CD14-positive monocyte (primary cell): Measurements from ENCODE around the gene PRKCQ. TPM values are rescaled to one million over a fixed set of nuclear protein-coding genes. Genes with fewer than 3 reads are reported as not detected.
A peak's percentile ranks its signal among the peaks of the same experiment; 100 is the strongest.

Source experiments
- DNase-seq, 3 donors: peaks; one replicate each; pipeline ENCODE4 v3.0.0-alpha.2; 2011 to 2022
- H2AFZ ChIP-seq: 2 replicates; pipeline ENCODE4 v1.6.0; 2012; ENCODE audit warnings: mild to moderate bottlenecking, low read depth, low read length, inconsistent platforms; ENCODE audit not compliant: insufficient read depth, poor library complexity, severe bottlenecking
- H3K27ac ChIP-seq, 2 donors: 1 replicate in 1 of 2; 2 replicates in 1 of 2; pipeline ENCODE4 v1.5.1; 2012 to 2013; ENCODE audit warnings: low read length in 2 of 2, control low read depth in 1 of 2, inconsistent platforms in 1 of 2, low read depth in 1 of 2, mild to moderate bottlenecking in 1 of 2
- H3K27me3 ChIP-seq, 2 donors: one replicate each; pipeline versions ENCODE4 v1.6.0 to v1.6.1; 2011 to 2013; ENCODE audit warnings: low read length in 2 of 2; ENCODE audit not compliant: control insufficient read depth in 2 of 2, insufficient read depth in 2 of 2
- H3K36me3 ChIP-seq, 2 donors: replicated peaks in 1 of 2; 1 replicate in 1 of 2; 2 replicates in 1 of 2; pipeline versions ENCODE4 v1.5.1 to v1.6.1; 2012 to 2013; ENCODE audit warnings: low read length in 2 of 2, control low read depth in 1 of 2, inconsistent platforms in 1 of 2, mild to moderate bottlenecking in 1 of 2; ENCODE audit not compliant: insufficient read depth in 2 of 2, control insufficient read depth in 1 of 2
- H3K4me1 ChIP-seq, 2 donors: 1 replicate in 1 of 2; 2 replicates in 1 of 2; pipeline versions ENCODE4 v1.5.1 to v1.6.1; 2012 to 2013; ENCODE audit warnings: low read length in 2 of 2, control low read depth in 1 of 2, inconsistent platforms in 1 of 2, mild to moderate bottlenecking in 1 of 2, moderate library complexity in 1 of 2; ENCODE audit not compliant: insufficient read depth in 2 of 2, control insufficient read depth in 1 of 2
- H3K4me2 ChIP-seq: replicated peaks from 2 replicates; pipeline ENCODE3; 2012; ENCODE audit warnings: low read length, moderate library complexity, mild to moderate bottlenecking; ENCODE audit not compliant: poor library complexity, severe bottlenecking; ENCODE audit errors: extremely low read depth
- H3K4me3 ChIP-seq, 3 experiments: fragments of 200-600 bp in 1 of 3; sonication (generic) in 1 of 3; replicated peaks in 1 of 3; 1 replicate in 2 of 3; 2 replicates in 1 of 3; pipeline ENCODE4 v1.5.1; 2011 to 2013; ENCODE audit warnings: low read length in 3 of 3, mild to moderate bottlenecking in 3 of 3, control low read depth in 2 of 3, low read depth in 2 of 3, inconsistent platforms in 1 of 3, moderate library complexity in 1 of 3
- H3K79me2 ChIP-seq: 2 replicates; pipeline ENCODE4 v1.6.0; 2012; ENCODE audit warnings: mild to moderate bottlenecking, control low read depth, inconsistent platforms, low read length, moderate library complexity; ENCODE audit not compliant: insufficient read depth
- H3K9ac ChIP-seq: 2 replicates; pipeline ENCODE4 v1.6.0; 2017; ENCODE audit warnings: low read length, mild to moderate bottlenecking; ENCODE audit not compliant: insufficient read depth, poor library complexity, severe bottlenecking
- H3K9me3 ChIP-seq, 2 donors: replicated peaks in 1 of 2; 1 replicate in 1 of 2; 2 replicates in 1 of 2; pipeline versions ENCODE4 v1.5.1 to v1.6.1; 2012 to 2013; ENCODE audit warnings: low read length in 2 of 2, control low read depth in 1 of 2; ENCODE audit not compliant: control insufficient read depth in 1 of 2, insufficient read depth in 1 of 2
- H4K20me1 ChIP-seq: 2 replicates; pipeline ENCODE4 v1.6.0; 2012; ENCODE audit warnings: mild to moderate bottlenecking, low read length, control low read depth, moderate library complexity; ENCODE audit not compliant: insufficient read depth
- H3K27ac Mint-ChIP-seq, 7 donors: one replicate each; pipeline ENCODE4 v1.8.0; 2020; ENCODE audit warnings: mild to moderate bottlenecking in 7 of 7, mixed read lengths in 7 of 7, moderate library complexity in 6 of 7, inconsistent platforms in 2 of 7
- H3K27me3 Mint-ChIP-seq, 3 donors: one replicate each; pipeline ENCODE4 v1.8.0; 2021 to 2022; ENCODE audit warnings: low read depth in 3 of 3, mild to moderate bottlenecking in 3 of 3, mixed read lengths in 3 of 3, moderate library complexity in 3 of 3, inconsistent platforms in 1 of 3
- H3K36me3 Mint-ChIP-seq, 2 donors: one replicate each; pipeline ENCODE4 v1.8.0; 2020; ENCODE audit warnings: mixed read lengths in 2 of 2, inconsistent platforms in 1 of 2, mild to moderate bottlenecking in 1 of 2
- H3K4me1 Mint-ChIP-seq: one replicate; pipeline ENCODE4 v1.8.0; 2020; ENCODE audit warnings: mild to moderate bottlenecking, mixed read lengths
- H3K4me3 Mint-ChIP-seq, 2 donors: one replicate each; pipeline ENCODE4 v1.8.0; 2020; ENCODE audit warnings: mild to moderate bottlenecking in 2 of 2, mixed read lengths in 2 of 2, moderate library complexity in 1 of 2
- H3K9me3 Mint-ChIP-seq, 7 donors: one replicate each; pipeline ENCODE4 v1.8.0; 2020 to 2022; ENCODE audit warnings: mixed read lengths in 7 of 7, mild to moderate bottlenecking in 6 of 7, moderate library complexity in 6 of 7, inconsistent platforms in 2 of 7
- CTCF ChIP-seq: fragments of 200-600 bp; IDR thresholded peaks from one replicate; pipeline ENCODE4 v1.8.0; 2022; ENCODE audit warnings: antibody characterized with exemption, mild to moderate bottlenecking
- WGBS: methylation state at CpG from one replicate; pipeline ENCODE4 v1.1.5; 2013; ENCODE audit warnings: missing lambda C conversion rate; ENCODE audit not compliant: insufficient coverage; 5-methylcytosine and 5-hydroxymethylcytosine counted together
- intact Hi-C, 2 donors: fragments of 100-400 bp; cut with micrococcal nuclease; formaldehyde crosslinking; loops; one replicate each; pipeline versions ENCODE4 v1.15.0 to v1.15.1; 2023
- polyA plus RNA-seq, 3 donors: library from polyadenylated mRNA; depleted of rRNA in 1 of 3; unstranded in 2 of 3; stranded (reverse) in 1 of 3; fragments of 300-500 nt in 2 of 3; fragments of >200 nt in 1 of 3; fragmentation: Illumina TruSeq in 2 of 3; gene quantifications; 1 replicate in 2 of 3; 2 replicates in 1 of 3; pipeline ENCODE4 v1.2.3, GENCODE V29; 2012 to 2021

The PRKCQ gene
- polyA plus RNA-seq, 3 donors, result 0.01 to 0.29 (median 0.09) TPM

GRCh38 chr10:6514844-6515780, 65.0 kb downstream of the PRKCQ start:
- peak overlapping the region in 6 of 7 donors; percentile 46 to 81 (median 62) for H3K27ac Mint-ChIP-seq
- no peak overlapping the region for H3K4me3 Mint-ChIP-seq
- Histone ChIP-seq H3K4me2 (peak overlapping the region; percentile 24), H3K9me3 (peaks cover 11 to 14% of the 10 kb centered on the region in 2 donors), H3K4me1 (peaks cover 20 to 21% of the 10 kb centered on the region in 2 donors), H2AFZ (no peak overlapping the region), H3K79me2 (no peaks in the 10 kb centered on the region), H3K27me3 (no peaks in the 10 kb centered on the region), H3K27ac (peak overlapping the region in 1 of 2 donors; percentile 46), H3K4me3 (peak overlapping the region in 1 of 3 experiments; percentile 19), H3K9ac (no peak overlapping the region), H3K36me3 (peaks cover 0 to 7% of the 10 kb centered on the region in 2 donors), H4K20me1 (no peaks in the 10 kb centered on the region)
- peaks cover 4 to 5% of the 10 kb centered on the region in 2 donors for H3K36me3 Mint-ChIP-seq
- 79% methylated on average over 8 of the region's 15 CpGs for WGBS
- peaks cover 47% of the 10 kb centered on the region for H3K4me1 Mint-ChIP-seq
- TF ChIP-seq CTCF, result no peak
- peaks cover 4 to 17% (median 11%) of the 10 kb centered on the region in 7 donors for H3K9me3 Mint-ChIP-seq
- H3K27me3 Mint-ChIP-seq, result peaks cover 0 to 1% (median 0%) of the 10 kb centered on the region in 3 donors
- peak; percentile 71 to 75 (median 73) for DNase-seq
- intact Hi-C loops, result no loop called here

GRCh38 chr10:6514180-6514579, 65.9 kb downstream of the PRKCQ start:
- no peaks in the 10 kb centered on the region for H3K27me3 ChIP-seq
- no peak overlapping the region for H3K4me2 ChIP-seq
- H3K36me3 Mint-ChIP-seq, result peaks cover 4 to 5% of the 10 kb centered on the region in 2 donors
- H3K4me1 ChIP-seq, result peaks cover 20 to 21% of the 10 kb centered on the region in 2 donors
- peaks cover 4 to 17% (median 11%) of the 10 kb centered on the region in 7 donors for H3K9me3 Mint-ChIP-seq
- H3K36me3 ChIP-seq, result peaks cover 0 to 7% of the 10 kb centered on the region in 2 donors
- no peaks in the 10 kb centered on the region for H3K79me2 ChIP-seq
- H2AFZ ChIP-seq, result no peak overlapping the region
- H4K20me1 ChIP-seq, result no peaks in the 10 kb centered on the region
- H3K4me3 Mint-ChIP-seq, result no peak overlapping the region
- H3K9me3 ChIP-seq, result peaks cover 11 to 14% of the 10 kb centered on the region in 2 donors
- 93% methylated on average over 3 of the region's 7 CpGs for WGBS
- no peak overlapping the region for H3K27ac Mint-ChIP-seq
- no peak for TF ChIP-seq CTCF
- H3K4me3 ChIP-seq, result no peak overlapping the region
- peaks cover 45% of the 10 kb centered on the region for H3K4me1 Mint-ChIP-seq
- DNase-seq, result no peak
- no peak overlapping the region for H3K9ac ChIP-seq
- intact Hi-C loops, result no loop called here
- H3K27me3 Mint-ChIP-seq, result no peaks in the 10 kb centered on the region
- no peak overlapping the region for H3K27ac ChIP-seq
